HepG2 (cell line): Measurements from ENCODE around the gene AFAP1. TPM values are rescaled to one million over a fixed set of nuclear protein-coding genes. Genes with fewer than 3 reads are reported as not detected.

Experiments used
- HIVEP1 ChIP-seq: sonication (generic); formaldehyde crosslinking; IDR thresholded peaks from 2 replicates; pipeline ENCODE4 v1.4.0; 2020; ENCODE audit warnings: mild to moderate bottlenecking, missing genetic modification reagents
- HNRNPL ChIP-seq: fragments of 200-400 bp; formaldehyde crosslinking; IDR thresholded peaks from 2 replicates; pipeline ENCODE4 v1.6.1; 2017; ENCODE audit warnings: mild to moderate bottlenecking, low read depth, low read length
- SOX13 ChIP-seq, 3 experiments: fragments of 450-650 bp in 1 of 3; sonication (generic) in 1 of 3; formaldehyde crosslinking in 1 of 3; IDR thresholded peaks in 2 of 3; conservative IDR thresholded peaks in 1 of 3; 2 replicates each; pipeline versions ENCODE4 v1.5.0 to v1.6.1; 2016 to 2020; ENCODE audit warnings: antibody characterized with exemption in 1 of 3, mild to moderate bottlenecking in 1 of 3, missing compliant biosample characterization in 1 of 3, missing genetic modification reagents in 1 of 3, moderate library complexity in 1 of 3
- SRSF4 ChIP-seq: fragments of 200-400 bp; formaldehyde crosslinking; IDR thresholded peaks from one replicate; pipeline ENCODE4 v1.6.1; 2018; ENCODE audit warnings: mild to moderate bottlenecking, low read depth, low read length, moderate library complexity; ENCODE audit not compliant: poor library complexity, severe bottlenecking
- TAF1 ChIP-seq: sonication (generic); formaldehyde crosslinking; IDR thresholded peaks from 2 replicates; pipeline ENCODE4 v1.4.0; 2020; ENCODE audit warnings: missing genetic modification reagents
- ZNF776 ChIP-seq: sonication (generic); formaldehyde crosslinking; IDR thresholded peaks from 2 replicates; pipeline ENCODE4 v1.4.0; 2020; ENCODE audit warnings: mild to moderate bottlenecking, missing genetic modification reagents
- ZZZ3 ChIP-seq: sonication (generic); formaldehyde crosslinking; IDR thresholded peaks from 2 replicates; pipeline ENCODE4 v1.4.0; 2020; ENCODE audit warnings: missing genetic modification reagents, mild to moderate bottlenecking, borderline replicate concordance
- polyA plus RNA-seq, 8 experiments: library from polyadenylated mRNA; depleted of rRNA in 3 of 8; stranded (reverse) in 7 of 8; unstranded in 1 of 8; fragments of >200 nt; fragmentation: Illumina TruSeq in 4 of 8; extraction: Trizol in 4 of 8; gene quantifications; 2 replicates each; pipeline versions ENCODE4 v1.2.1 to v1.2.3, GENCODE V29; 2011 to 2016; ENCODE audit warnings: low read depth in 4 of 8, missing spikeins in 1 of 8, mixed read lengths in 1 of 8; ENCODE audit not compliant: insufficient read depth in 1 of 8
- total RNA-seq, 5 experiments: library from RNA; depleted of rRNA; stranded (reverse); fragments of >200 nt; fragmentation: Illumina TruSeq; extraction: Trizol; gene quantifications; 2 replicates each; pipeline ENCODE4 v1.2.3, GENCODE V29; 2016; ENCODE audit warnings: low read depth in 1 of 5
- TF ChIP-seq, protein P1 (sequence below): sonication (generic); formaldehyde crosslinking; IDR thresholded peaks from 2 replicates; pipeline ENCODE4 v1.4.0; 2020; ENCODE audit warnings: missing genetic modification reagents, mild to moderate bottlenecking, borderline replicate concordance
- TF ChIP-seq, protein P2 (sequence below): IDR thresholded peaks from 2 replicates; pipeline ENCODE4 v1.6.1; 2016; ENCODE audit warnings: missing compliant biosample characterization, missing genetic modification reagents, borderline replicate concordance
- TF ChIP-seq, protein P3 (sequence below): fragments of 450-650 bp; IDR thresholded peaks from 2 replicates; pipeline ENCODE4 v1.6.1; 2017; ENCODE audit warnings: mild to moderate bottlenecking
- TF ChIP-seq, protein P4 (sequence below): sonication (generic); formaldehyde crosslinking; IDR thresholded peaks from 2 replicates; pipeline ENCODE4 v1.8.1; 2023; ENCODE audit warnings: mild to moderate bottlenecking, moderate library complexity, missing genetic modification reagents
- TF ChIP-seq, protein P5 (sequence below): sonication (generic); formaldehyde crosslinking; IDR thresholded peaks from 2 replicates; pipeline ENCODE4 v1.8.0; 2022; ENCODE audit warnings: missing genetic modification reagents, mild to moderate bottlenecking, borderline replicate concordance
- TF ChIP-seq, protein P6 (sequence below): sonication (generic); formaldehyde crosslinking; IDR thresholded peaks from 2 replicates; pipeline ENCODE4 v1.5.1; 2020; ENCODE audit warnings: mild to moderate bottlenecking, missing genetic modification reagents, moderate library complexity

The AFAP1 gene
- total and polyA plus RNA-seq, 2 of the 13 experiments (the other 11 are each of a cell fraction or from before 2014, with no cell fraction given): 2.5 TPM

DNA sequence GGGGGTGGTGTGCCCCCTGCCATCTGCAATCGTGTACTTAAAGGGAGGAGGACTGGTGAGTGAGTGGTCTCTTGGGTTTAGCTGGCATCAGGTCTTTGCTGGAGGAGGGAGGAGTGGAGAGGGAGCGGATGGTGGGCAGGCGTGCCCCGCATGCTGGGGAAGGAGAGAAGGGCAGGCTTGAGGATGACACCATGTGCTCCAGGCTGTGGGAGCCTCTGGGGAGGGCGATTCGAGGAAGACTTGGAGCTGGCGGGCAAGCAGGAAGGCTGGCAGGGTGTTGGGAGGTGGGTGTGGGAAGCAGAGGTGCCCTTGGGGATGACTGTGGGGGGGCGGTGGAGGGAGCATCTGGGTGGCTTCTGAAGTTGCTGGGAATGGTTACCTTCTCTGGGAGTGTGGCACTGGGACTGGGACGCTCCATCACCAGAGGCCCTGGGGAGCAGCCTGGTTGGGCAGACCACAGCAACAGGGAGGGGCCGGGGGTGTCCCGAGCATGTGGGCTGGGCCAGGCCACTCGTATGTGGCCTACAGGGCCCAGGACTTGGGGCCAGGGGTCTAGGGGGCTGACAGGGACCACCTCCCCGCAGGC is 30.8 kb upstream of the AFAP1 start (continued):
- TF ChIP-seq, protein P1, sequence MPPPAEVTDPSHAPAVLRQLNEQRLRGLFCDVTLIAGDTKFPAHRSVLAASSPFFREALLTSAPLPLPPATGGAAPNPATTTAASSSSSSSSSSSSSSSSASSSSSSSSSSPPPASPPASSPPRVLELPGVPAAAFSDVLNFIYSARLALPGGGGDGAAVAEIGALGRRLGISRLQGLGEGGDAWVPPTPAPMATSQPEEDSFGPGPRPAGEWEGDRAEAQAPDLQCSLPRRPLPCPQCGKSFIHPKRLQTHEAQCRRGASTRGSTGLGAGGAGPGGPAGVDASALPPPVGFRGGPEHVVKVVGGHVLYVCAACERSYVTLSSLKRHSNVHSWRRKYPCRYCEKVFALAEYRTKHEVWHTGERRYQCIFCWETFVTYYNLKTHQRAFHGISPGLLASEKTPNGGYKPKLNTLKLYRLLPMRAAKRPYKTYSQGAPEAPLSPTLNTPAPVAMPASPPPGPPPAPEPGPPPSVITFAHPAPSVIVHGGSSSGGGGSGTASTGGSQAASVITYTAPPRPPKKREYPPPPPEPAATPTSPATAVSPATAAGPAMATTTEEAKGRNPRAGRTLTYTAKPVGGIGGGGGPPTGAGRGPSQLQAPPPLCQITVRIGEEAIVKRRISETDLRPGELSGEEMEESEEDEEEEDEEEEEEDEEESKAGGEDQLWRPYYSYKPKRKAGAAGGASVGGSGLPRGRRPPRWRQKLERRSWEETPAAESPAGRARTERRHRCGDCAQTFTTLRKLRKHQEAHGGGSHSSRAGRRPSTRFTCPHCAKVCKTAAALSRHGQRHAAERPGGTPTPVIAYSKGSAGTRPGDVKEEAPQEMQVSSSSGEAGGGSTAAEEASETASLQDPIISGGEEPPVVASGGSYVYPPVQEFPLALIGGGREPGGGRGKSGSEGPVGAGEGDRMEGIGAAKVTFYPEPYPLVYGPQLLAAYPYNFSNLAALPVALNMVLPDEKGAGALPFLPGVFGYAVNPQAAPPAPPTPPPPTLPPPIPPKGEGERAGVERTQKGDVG (CRISPR knock-in tag): no peak
- TF ChIP-seq HIVEP1 (CRISPR knock-in tag): no peak
- TF ChIP-seq, protein P2, sequence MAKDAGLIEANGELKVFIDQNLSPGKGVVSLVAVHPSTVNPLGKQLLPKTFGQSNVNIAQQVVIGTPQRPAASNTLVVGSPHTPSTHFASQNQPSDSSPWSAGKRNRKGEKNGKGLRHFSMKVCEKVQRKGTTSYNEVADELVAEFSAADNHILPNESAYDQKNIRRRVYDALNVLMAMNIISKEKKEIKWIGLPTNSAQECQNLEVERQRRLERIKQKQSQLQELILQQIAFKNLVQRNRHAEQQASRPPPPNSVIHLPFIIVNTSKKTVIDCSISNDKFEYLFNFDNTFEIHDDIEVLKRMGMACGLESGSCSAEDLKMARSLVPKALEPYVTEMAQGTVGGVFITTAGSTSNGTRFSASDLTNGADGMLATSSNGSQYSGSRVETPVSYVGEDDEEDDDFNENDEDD (CRISPR knock-in tag): no peak
- TF ChIP-seq, protein P3, sequence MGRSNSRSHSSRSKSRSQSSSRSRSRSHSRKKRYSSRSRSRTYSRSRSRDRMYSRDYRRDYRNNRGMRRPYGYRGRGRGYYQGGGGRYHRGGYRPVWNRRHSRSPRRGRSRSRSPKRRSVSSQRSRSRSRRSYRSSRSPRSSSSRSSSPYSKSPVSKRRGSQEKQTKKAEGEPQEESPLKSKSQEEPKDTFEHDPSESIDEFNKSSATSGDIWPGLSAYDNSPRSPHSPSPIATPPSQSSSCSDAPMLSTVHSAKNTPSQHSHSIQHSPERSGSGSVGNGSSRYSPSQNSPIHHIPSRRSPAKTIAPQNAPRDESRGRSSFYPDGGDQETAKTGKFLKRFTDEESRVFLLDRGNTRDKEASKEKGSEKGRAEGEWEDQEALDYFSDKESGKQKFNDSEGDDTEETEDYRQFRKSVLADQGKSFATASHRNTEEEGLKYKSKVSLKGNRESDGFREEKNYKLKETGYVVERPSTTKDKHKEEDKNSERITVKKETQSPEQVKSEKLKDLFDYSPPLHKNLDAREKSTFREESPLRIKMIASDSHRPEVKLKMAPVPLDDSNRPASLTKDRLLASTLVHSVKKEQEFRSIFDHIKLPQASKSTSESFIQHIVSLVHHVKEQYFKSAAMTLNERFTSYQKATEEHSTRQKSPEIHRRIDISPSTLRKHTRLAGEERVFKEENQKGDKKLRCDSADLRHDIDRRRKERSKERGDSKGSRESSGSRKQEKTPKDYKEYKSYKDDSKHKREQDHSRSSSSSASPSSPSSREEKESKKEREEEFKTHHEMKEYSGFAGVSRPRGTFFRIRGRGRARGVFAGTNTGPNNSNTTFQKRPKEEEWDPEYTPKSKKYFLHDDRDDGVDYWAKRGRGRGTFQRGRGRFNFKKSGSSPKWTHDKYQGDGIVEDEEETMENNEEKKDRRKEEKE: no peak
- TF ChIP-seq, protein P4, sequence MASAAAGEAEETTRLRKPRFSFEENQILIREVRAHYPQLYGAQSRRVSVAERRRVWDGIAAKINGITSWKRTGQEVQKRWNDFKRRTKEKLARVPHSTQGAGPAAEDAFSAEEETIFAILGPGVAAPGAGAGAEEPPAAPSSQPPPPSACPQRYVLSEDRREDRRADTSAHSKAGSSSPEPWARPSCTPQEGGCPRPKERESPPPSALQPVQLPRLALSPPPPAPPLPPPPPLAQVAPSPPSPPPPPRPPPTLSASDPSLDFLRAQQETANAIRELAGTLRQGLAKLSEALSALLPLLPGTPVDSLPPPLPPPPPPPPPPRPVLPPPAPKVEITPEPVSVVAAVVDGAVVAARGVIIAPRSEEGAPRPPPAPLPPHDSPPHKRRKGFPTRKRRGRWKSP (CRISPR knock-in tag): no peak
- TF ChIP-seq, protein P5, sequence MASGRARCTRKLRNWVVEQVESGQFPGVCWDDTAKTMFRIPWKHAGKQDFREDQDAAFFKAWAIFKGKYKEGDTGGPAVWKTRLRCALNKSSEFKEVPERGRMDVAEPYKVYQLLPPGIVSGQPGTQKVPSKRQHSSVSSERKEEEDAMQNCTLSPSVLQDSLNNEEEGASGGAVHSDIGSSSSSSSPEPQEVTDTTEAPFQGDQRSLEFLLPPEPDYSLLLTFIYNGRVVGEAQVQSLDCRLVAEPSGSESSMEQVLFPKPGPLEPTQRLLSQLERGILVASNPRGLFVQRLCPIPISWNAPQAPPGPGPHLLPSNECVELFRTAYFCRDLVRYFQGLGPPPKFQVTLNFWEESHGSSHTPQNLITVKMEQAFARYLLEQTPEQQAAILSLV (CRISPR knock-in tag): no peak
- TF ChIP-seq TAF1 (CRISPR knock-in tag): no peak
- TF ChIP-seq SOX13 (IDR thresholded peaks at IDR 0.05): no peak
- no peak for TF ChIP-seq SOX13 (CRISPR knock-in tag; conservative IDR thresholded peaks at IDR 0.05 in 1 of 2, IDR thresholded peaks at IDR 0.05 in 1 of 2)
- no peak; the same call in 1 of the 2 replicates for TF ChIP-seq ZZZ3
- TF ChIP-seq HNRNPL: peak; percentile 85; the same call in 1 of the 2 replicates
- TF ChIP-seq ZNF776 (CRISPR knock-in tag): no peak
- no peak for TF ChIP-seq SRSF4
- TF ChIP-seq, protein P6, sequence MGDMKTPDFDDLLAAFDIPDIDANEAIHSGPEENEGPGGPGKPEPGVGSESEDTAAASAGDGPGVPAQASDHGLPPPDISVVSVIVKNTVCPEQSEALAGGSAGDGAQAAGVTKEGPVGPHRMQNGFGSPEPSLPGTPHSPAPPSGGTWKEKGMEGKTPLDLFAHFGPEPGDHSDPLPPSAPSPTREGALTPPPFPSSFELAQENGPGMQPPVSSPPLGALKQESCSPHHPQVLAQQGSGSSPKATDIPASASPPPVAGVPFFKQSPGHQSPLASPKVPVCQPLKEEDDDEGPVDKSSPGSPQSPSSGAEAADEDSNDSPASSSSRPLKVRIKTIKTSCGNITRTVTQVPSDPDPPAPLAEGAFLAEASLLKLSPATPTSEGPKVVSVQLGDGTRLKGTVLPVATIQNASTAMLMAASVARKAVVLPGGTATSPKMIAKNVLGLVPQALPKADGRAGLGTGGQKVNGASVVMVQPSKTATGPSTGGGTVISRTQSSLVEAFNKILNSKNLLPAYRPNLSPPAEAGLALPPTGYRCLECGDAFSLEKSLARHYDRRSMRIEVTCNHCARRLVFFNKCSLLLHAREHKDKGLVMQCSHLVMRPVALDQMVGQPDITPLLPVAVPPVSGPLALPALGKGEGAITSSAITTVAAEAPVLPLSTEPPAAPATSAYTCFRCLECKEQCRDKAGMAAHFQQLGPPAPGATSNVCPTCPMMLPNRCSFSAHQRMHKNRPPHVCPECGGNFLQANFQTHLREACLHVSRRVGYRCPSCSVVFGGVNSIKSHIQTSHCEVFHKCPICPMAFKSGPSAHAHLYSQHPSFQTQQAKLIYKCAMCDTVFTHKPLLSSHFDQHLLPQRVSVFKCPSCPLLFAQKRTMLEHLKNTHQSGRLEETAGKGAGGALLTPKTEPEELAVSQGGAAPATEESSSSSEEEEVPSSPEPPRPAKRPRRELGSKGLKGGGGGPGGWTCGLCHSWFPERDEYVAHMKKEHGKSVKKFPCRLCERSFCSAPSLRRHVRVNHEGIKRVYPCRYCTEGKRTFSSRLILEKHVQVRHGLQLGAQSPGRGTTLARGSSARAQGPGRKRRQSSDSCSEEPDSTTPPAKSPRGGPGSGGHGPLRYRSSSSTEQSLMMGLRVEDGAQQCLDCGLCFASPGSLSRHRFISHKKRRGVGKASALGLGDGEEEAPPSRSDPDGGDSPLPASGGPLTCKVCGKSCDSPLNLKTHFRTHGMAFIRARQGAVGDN: peak; percentile 89
